Heart right ventricle (tissue), 16 donors: ENCODE measurements around the gene NEUROD2. TPM values are rescaled to one million over a fixed set of nuclear protein-coding genes. Genes with fewer than 3 reads are reported as not detected.

Experiments
- ATAC-seq, 8 donors: fragments of 200-7000 bp; cut with Tn5 transposase; one replicate each; pipeline ENCODE4 v1.9.1; 2020; ENCODE audit warnings: mild to moderate bottlenecking in 8 of 8, moderate library complexity in 8 of 8, moderate number of reproducible peaks in 1 of 8
- DNase-seq, 2 donors: peaks; one replicate each; pipeline ENCODE4 v3.0.0-alpha.2; 2020
- H3K27ac ChIP-seq, 10 donors: fragments of 200-600 bp; sonication (generic) in 2 of 10; one replicate each; pipeline versions ENCODE4 v1.5.0 to v1.8.0; 2020 to 2022; ENCODE audit warnings: mild to moderate bottlenecking in 3 of 10
- H3K27me3 ChIP-seq, 7 donors: fragments of 200-600 bp; one replicate each; pipeline ENCODE4 v1.8.0; 2021 to 2022; ENCODE audit warnings: mild to moderate bottlenecking in 2 of 7
- H3K36me3 ChIP-seq, 9 donors: fragments of 200-600 bp; sonication (generic) in 1 of 9; one replicate each; pipeline versions ENCODE4 v1.5.0 to v1.8.0; 2020 to 2022; ENCODE audit warnings: mild to moderate bottlenecking in 2 of 9
- H3K4me1 ChIP-seq, 9 donors: fragments of 200-600 bp; sonication (generic) in 1 of 9; one replicate each; pipeline versions ENCODE4 v1.5.0 to v1.8.0; 2020 to 2022; ENCODE audit warnings: mild to moderate bottlenecking in 4 of 9
- H3K4me3 ChIP-seq, 10 donors: fragments of 200-600 bp; sonication (generic) in 2 of 10; one replicate each; pipeline versions ENCODE4 v1.5.0 to v1.8.0; 2020 to 2022; ENCODE audit warnings: mild to moderate bottlenecking in 7 of 10, moderate library complexity in 2 of 10
- H3K9me3 ChIP-seq, 11 donors: fragments of 200-600 bp in 10 of 11; sonication (generic) in 2 of 11; one replicate each; pipeline versions ENCODE4 v1.5.0 to v1.8.0; 2013 to 2022; ENCODE audit warnings: mild to moderate bottlenecking in 2 of 11, control low read depth in 1 of 11, moderate library complexity in 1 of 11
- CTCF ChIP-seq, 9 donors: fragments of 200-600 bp; sonication (generic) in 2 of 9; IDR thresholded peaks; one replicate each; pipeline versions ENCODE4 v1.5.0 to v1.8.0; 2021 to 2022; ENCODE audit warnings: antibody characterized with exemption in 9 of 9, mild to moderate bottlenecking in 5 of 9, moderate library complexity in 1 of 9
- WGBS, 2 donors: extraction: QIAGEN DNeasy Blood & Tissue Kit; methylation state at CpG; one replicate each; pipeline ENCODE4 v1.1.7; 2013; ENCODE audit warnings: inconsistent platforms in 1 of 2; 5-methylcytosine and 5-hydroxymethylcytosine counted together
- intact Hi-C, 10 donors: fragments of 100-400 bp; cut with DNase I; formaldehyde crosslinking; loops; one replicate each; pipeline versions ENCODE4 v1.11.1 to v1.14.2; 2022
- polyA plus RNA-seq, 2 donors: library from polyadenylated mRNA; stranded (reverse); fragments of 200-250 nt; gene quantifications; one replicate each; pipeline ENCODE4 v1.2.3, GENCODE V29; 2013
- total RNA-seq, 10 donors: library from RNA; stranded (reverse); fragmentation: NEBNext Ultra II Directional in 3 of 10; extraction: Animal tissue kit (Norgen Biotek cat#: 25700) in 3 of 10; gene quantifications; one replicate each; pipeline versions ENCODE4 v1.2.1 to v1.2.4, GENCODE V29; 2021 to 2023
- donor health status: Arrhythmogenic right ventricular cardiomyopathy.
- donor health status: ischemic (EF 13 %, LVEDD 7.1; RV severe dilation, severe dysfunction).
- donor health status: healthy with polysubstance abuse.
- donor health status: DM: no; HTN: yes; CAD: no.
- donor health status: DM: no; HTN: no; CAD: no.
- donor health status: ischemic (EF 25% LVEDD 6.9; RV normal size, moderate dysfunction).
- donor health status: ischemic (EF 25% LVEDD 5.7; RV mildly dilated, moderate dysfunction).
- donor health status: healthy.
- donor health status: DM: yes; HTN: yes; CAD: no.
- donor health status: Ischemic cardiomyopathy.
- donor health status: ischemic (EF 35%, LVEDD 5.7; RV mildly dilated, moderate dysfunction).
- donor health status: nonischemic (EF 11% LVEDD 7.7; RV severe dilation, severe dysfunction).
- donor health status: DM: yes; HTN: yes; CAD: no.
- donor health status: PGD.
- donor health status: ischemic (EF 29% LVEDD 5.4; RV normal size, mild dysfunction).
- donor health status: nonischemic (EF 23%, LVEDD 6.1; RV moderate dilation, normal function).

NEUROD2 gene
- total and polyA plus RNA-seq, 12 donors: not detected

DNA sequence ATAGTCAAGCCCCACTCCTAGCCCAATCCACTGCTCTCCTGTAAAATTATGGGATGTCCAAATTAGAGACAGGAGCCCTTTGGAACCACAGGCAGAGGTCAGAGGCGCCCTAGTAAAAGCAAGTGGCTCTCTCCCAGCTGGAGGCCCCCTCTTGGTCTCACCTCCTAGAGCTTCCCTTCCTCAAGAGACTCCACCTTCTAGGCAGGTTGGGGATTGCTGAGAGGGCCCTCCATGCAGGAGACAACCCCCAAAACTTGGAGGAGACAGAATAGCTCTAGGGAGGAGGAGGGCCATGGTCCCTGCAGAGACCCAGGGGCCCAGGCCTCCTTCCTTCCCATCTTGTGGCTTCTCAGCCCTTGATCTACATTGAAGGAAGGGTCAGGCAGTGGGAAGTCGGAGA lies 29.4 kb downstream of the NEUROD2 start:
- 75 to 90% methylated on average over 2 of the region's 2 CpGs for WGBS, 2 donors
- ATAC-seq (no peak), DNase-seq (no peak)
- intact Hi-C loops: loop anchor here in 2 of 10 donors (5.0 kb wide), 1 partner anchor 39 kb away; no protein-coding TSS in a partner anchor
- H3K36me3 ChIP-seq: no peaks in the 10 kb centered on the region
- no peak overlapping the region for H3K27ac ChIP-seq
- H3K27me3 ChIP-seq: no peaks in the 10 kb centered on the region
- peaks cover 0 to 29% (median 9%) of the 10 kb centered on the region in 9 donors for H3K4me1 ChIP-seq
- no peaks in the 10 kb centered on the region for H3K9me3 ChIP-seq
- TF ChIP-seq CTCF (IDR thresholded peaks at IDR 0.05): no peak
- no peak overlapping the region for H3K4me3 ChIP-seq

DNA sequence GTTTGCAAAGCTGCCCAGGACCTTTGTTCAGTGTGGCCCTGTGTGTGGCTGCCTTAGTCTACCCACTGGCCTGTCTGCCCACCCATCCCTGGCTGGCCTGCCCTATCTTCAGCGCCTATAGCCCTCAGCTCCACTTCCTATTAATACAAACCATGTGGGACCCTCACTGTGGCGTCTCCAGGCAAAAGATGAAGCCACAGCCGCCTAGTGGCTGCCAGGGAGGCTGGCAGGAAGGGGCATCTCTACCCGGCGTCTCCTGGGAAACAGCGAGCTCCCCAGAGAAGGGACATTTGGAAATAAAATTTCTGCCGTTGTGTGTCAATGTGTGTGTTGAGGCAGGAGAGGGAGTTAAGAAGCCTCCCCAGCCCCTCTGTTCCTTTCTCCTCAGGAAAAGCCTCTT lies 31.5 kb downstream of the NEUROD2 start:
- no peak overlapping the region for H3K27ac ChIP-seq
- TF ChIP-seq CTCF (IDR thresholded peaks at IDR 0.05): peak in 6 of 9 donors; percentile 19 to 40 (median 32)
- intact Hi-C loops: loop anchor here in 2 of 10 donors (5.0 kb wide), 1 partner anchor 41 kb away; no protein-coding TSS in a partner anchor

GRCh38 chr17:39573447-39574298 lies 34.0 kb downstream of the NEUROD2 start:
- intact Hi-C loops: no loop called here
- 1 to 2% methylated on average over 63 to 66 of the region's 66 CpGs for WGBS, 2 donors
- ATAC-seq (peak; percentile 93 to 97 (median 96)), DNase-seq (peak; percentile 71 to 79)
- TF ChIP-seq CTCF (IDR thresholded peaks at IDR 0.05): no peak
- no peaks in the 10 kb centered on the region for H3K27me3 ChIP-seq
- peaks cover 0 to 9% (median 2%) of the 10 kb centered on the region in 11 donors for H3K9me3 ChIP-seq
- H3K27ac ChIP-seq: peak overlapping the region; percentile 51 to 94 (median 86)
- peaks cover 0 to 23% (median 0%) of the 10 kb centered on the region in 9 donors for H3K36me3 ChIP-seq
- H3K4me1 ChIP-seq: peaks cover 0 to 23% (median 12%) of the 10 kb centered on the region in 9 donors
- H3K4me3 ChIP-seq: peak overlapping the region; percentile 29 to 81 (median 73)

More for the DNA sequence above, 31.5 kb downstream of the NEUROD2 start:
- WGBS, 2 donors: 20 to 40% methylated on average over 7 of the region's 7 CpGs
- Histone ChIP-seq H3K4me1 (peaks cover 0 to 39% (median 13%) of the 10 kb centered on the region in 9 donors), H3K4me3 (no peak overlapping the region), H3K9me3 (peaks cover 0 to 6% (median 2%) of the 10 kb centered on the region in 11 donors), H3K36me3 (peaks cover 0 to 5% (median 0%) of the 10 kb centered on the region in 9 donors), H3K27me3 (no peaks in the 10 kb centered on the region)
- DNase-seq (no peak), ATAC-seq (no peak)

DNA sequence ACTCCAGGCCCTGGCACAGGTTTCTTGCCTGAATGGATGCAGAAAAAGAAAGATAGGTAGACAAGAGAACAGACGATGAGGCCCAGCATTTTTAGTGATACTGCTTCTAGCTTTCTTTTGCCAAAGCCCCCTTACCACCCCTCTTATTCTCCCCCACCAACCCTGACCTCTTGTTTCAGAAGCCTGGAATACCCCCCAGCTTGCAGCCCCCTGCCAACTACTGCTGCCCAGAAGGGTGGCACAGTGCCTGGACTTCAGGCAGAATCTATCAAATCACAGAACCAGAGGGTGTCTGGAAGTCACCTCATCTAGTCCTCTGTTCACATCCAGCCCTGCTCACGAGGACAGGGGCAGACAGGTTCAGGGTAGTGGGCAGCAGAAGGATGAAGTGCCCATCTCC lies 35.6 kb downstream of the NEUROD2 start:
- H3K9me3 ChIP-seq: peaks cover 0 to 9% (median 2%) of the 10 kb centered on the region in 11 donors
- DNase-seq: no peak
- H3K27me3 ChIP-seq: no peaks in the 10 kb centered on the region
- WGBS, 2 donors: 94 to 95% methylated on average over 2 of the region's 2 CpGs
- H3K27ac ChIP-seq: no peak overlapping the region
- intact Hi-C loops: no loop called here
- no peak for ATAC-seq
- TF ChIP-seq CTCF (IDR thresholded peaks at IDR 0.05): no peak
- peaks cover 0 to 18% (median 12%) of the 10 kb centered on the region in 9 donors for H3K4me1 ChIP-seq
- no peak overlapping the region for H3K4me3 ChIP-seq
- H3K36me3 ChIP-seq: peaks cover 0 to 38% (median 0%) of the 10 kb centered on the region in 9 donors
